ENCODE measurements around the gene CFAP61. TPM values are rescaled to one million over a fixed set of nuclear protein-coding genes. Genes with fewer than 3 reads are reported as not detected.
A peak's percentile ranks its signal among the peaks of the same experiment; 100 is the strongest.

The CFAP61 gene
- total and polyA plus RNA-seq, 11 donors = 12.1 to 102 (median 41.8) TPM

- Histone ChIP-seq H3K27me3 (peaks cover 0 to 3% (median 0%) of the 10 kb centered on the region in 9 donors), H3K9me3 (no peaks in the 10 kb centered on the region), H3K27ac (no peak overlapping the region), H3K36me3 (no peaks in the 10 kb centered on the region), H3K4me3 (no peak overlapping the region), H3K4me1 (peaks cover 0 to 21% (median 0%) of the 10 kb centered on the region in 12 donors)
- intact Hi-C loops (cut with DNase I) = no loop called here
- DNase-seq (no peak), ATAC-seq (peak in 1 of 4 donors; percentile 15)
- TF ChIP-seq CTCF (IDR thresholded peaks at IDR 0.05) (no peak), POLR2A (IDR thresholded peaks at IDR 0.05) (no peak)
- WGBS, 4 donors = 84 to 91% (median 89%) methylated on average over 13 of the region's 13 CpGs
These were observed 277.2 kb downstream of the CFAP61 start for GRCh38 chr20:20329564-20329963.

GRCh38 chr20:20331156-20331555 is 278.8 kb downstream of the CFAP61 start:
- no peak for TF ChIP-seq POLR2A (IDR thresholded peaks at IDR 0.05)
- TF ChIP-seq CTCF (IDR thresholded peaks at IDR 0.05) = no peak
- no peak for DNase-seq
- 63 to 76% (median 65%) methylated on average over 1 of the region's 1 CpG for WGBS, 4 donors
- Histone ChIP-seq H3K9me3 (peaks cover 0 to 4% (median 0%) of the 10 kb centered on the region in 12 donors), H3K4me3 (no peak overlapping the region), H3K27me3 (peaks cover 0 to 3% (median 0%) of the 10 kb centered on the region in 9 donors), H3K27ac (peak overlapping the region in 1 of 12 donors; percentile 58), H3K36me3 (no peaks in the 10 kb centered on the region), H3K4me1 (peaks cover 0 to 21% (median 0%) of the 10 kb centered on the region in 12 donors)
- intact Hi-C loops (cut with DNase I) = no loop called here
- no peak for ATAC-seq

- DNase-seq (no peak), ATAC-seq (no peak)
- 72 to 85% (median 78%) methylated on average over 2 of the region's 2 CpGs for WGBS, 4 donors
- Histone ChIP-seq H3K9me3 (peaks cover 0 to 4% (median 0%) of the 10 kb centered on the region in 12 donors), H3K4me3 (no peak overlapping the region), H3K4me1 (peaks cover 0 to 21% (median 0%) of the 10 kb centered on the region in 12 donors), H3K27me3 (peaks cover 0 to 3% (median 0%) of the 10 kb centered on the region in 9 donors), H3K36me3 (no peaks in the 10 kb centered on the region), H3K27ac (peak overlapping the region in 1 of 12 donors; percentile 58)
- intact Hi-C loops (cut with DNase I) = no loop called here
- TF ChIP-seq CTCF (IDR thresholded peaks at IDR 0.05) (no peak), POLR2A (IDR thresholded peaks at IDR 0.05) (no peak)
These were observed 279.5 kb downstream of the CFAP61 start for GRCh38 chr20:20331817-20332216.

GRCh38 chr20:20333866-20334265 is 281.5 kb downstream of the CFAP61 start:
- peak in 1 of 4 donors; percentile 34 for ATAC-seq
- Histone ChIP-seq H3K4me3 (no peak overlapping the region), H3K4me1 (peaks cover 0 to 21% (median 0%) of the 10 kb centered on the region in 12 donors), H3K9me3 (peaks cover 0 to 4% (median 0%) of the 10 kb centered on the region in 12 donors), H3K27me3 (peaks cover 0 to 3% (median 0%) of the 10 kb centered on the region in 9 donors), H3K27ac (peak overlapping the region in 1 of 12 donors; percentile 34), H3K36me3 (no peaks in the 10 kb centered on the region)
- intact Hi-C loops (cut with DNase I) = no loop called here
- no peak for DNase-seq
- TF ChIP-seq CTCF (IDR thresholded peaks at IDR 0.05) (no peak), POLR2A (IDR thresholded peaks at IDR 0.05) (no peak)
- WGBS, 4 donors = 57 to 74% (median 71%) methylated on average over 6 of the region's 6 CpGs

Measured in heart left ventricle (tissue), 16 donors.